RWPE1 (cell line): Measurements from ENCODE around the gene ACAP2.
"Not testable (repeated sequence)": the region's sequence is repeated elsewhere in the genome, so short reads cannot be mapped to it uniquely, and the experiment has no call there.

Source experiments
- CTCF ChIA-PET: fragments of 350-600 bp; sonication (Branson Sonifier 250); formaldehyde crosslinking; extraction: SDS; loops from one replicate; lab custom pipeline; 2021; lab: Yijun Ruan, JAX
- POLR2A ChIA-PET: fragments of 400-600 bp; formaldehyde crosslinking; extraction: SDS; loops from one replicate; lab custom pipeline; 2020; ENCODE audit warnings: antibody characterized with exemption; ENCODE audit not compliant: low non-redundant PET; lab: Yijun Ruan, JAX
- DNase-seq: peaks from one replicate; pipeline ENCODE4 v3.0.0; 2012; ENCODE audit warnings: low spot score
- H3K27ac ChIP-seq: fragments of 450-650 bp; 2 replicates; pipeline ENCODE4 v1.5.1; 2017
- TF ChIP-seq, protein P1 (sequence below): fragments of 450-650 bp; conservative IDR thresholded peaks from 2 replicates; pipeline ENCODE4 v1.5.1; 2017; ENCODE audit warnings: low read depth, mild to moderate bottlenecking

Gene ACAP2

DNA sequence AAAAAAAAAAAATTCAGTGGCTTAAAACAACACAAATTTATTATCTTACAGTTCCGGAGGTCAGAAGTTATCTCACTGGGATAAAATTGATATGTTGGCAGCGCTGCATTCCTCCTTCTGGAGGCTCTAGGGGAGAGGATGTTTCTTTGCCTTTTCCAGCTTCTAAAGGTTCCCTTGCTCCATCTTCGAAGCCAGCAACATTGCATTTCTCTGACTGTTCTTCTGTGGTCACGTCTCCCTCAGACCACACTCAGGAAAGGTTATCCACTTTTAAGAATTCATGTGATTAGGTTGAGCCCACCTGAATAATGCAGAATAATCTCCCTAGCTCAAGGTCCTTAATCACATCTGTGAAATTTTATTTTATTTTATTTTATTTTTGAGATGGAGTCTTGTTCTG lies 23.4 kb upstream of the ACAP2 start:
- ChIA-PET POLR2A (no interaction called here), CTCF (no interaction called here)
- TF ChIP-seq, protein P1, sequence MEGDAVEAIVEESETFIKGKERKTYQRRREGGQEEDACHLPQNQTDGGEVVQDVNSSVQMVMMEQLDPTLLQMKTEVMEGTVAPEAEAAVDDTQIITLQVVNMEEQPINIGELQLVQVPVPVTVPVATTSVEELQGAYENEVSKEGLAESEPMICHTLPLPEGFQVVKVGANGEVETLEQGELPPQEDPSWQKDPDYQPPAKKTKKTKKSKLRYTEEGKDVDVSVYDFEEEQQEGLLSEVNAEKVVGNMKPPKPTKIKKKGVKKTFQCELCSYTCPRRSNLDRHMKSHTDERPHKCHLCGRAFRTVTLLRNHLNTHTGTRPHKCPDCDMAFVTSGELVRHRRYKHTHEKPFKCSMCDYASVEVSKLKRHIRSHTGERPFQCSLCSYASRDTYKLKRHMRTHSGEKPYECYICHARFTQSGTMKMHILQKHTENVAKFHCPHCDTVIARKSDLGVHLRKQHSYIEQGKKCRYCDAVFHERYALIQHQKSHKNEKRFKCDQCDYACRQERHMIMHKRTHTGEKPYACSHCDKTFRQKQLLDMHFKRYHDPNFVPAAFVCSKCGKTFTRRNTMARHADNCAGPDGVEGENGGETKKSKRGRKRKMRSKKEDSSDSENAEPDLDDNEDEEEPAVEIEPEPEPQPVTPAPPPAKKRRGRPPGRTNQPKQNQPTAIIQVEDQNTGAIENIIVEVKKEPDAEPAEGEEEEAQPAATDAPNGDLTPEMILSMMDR: no peak
- no peak overlapping the region for H3K27ac ChIP-seq
- no peak for DNase-seq

DNA sequence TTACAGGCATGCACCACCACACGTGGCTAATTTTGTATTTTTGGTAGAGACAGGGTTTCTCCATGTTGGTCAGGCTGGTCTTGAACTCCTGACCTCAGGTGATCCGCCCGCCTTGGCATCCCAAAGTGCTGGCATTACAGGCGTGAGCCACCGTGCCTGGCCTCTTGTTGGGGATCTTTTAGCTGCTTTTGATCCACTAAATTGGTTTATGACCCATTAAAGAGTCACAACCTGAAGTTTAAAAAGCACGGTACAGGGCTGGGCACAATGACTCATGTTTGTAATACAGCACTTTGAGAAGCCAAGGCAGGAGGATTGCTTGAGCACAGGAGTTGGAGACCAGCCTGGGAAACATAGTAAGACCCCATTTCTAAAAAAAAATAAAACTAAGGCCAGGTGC lies 20.1 kb upstream of the ACAP2 start:
- H3K27ac ChIP-seq, POLR2A ChIA-PET, DNase-seq, CTCF ChIA-PET: not testable (repeated sequence)

DNA sequence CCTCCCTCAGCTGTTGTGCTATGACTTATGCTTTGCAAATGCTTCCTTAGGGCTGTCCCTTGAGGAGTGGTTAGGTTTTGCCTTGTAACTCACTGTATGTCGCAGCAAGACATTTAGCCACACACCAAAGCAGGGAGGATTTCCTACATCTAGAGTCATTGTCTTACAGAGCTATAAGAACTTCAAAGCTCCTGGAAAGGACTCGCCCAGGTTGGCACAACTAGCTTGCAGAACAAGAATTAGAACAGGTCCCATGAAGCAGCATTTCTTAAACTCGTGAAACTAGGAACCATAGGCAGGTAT lies 19.4 kb upstream of the ACAP2 start:
- ChIA-PET POLR2A (no interaction called here), CTCF (no interaction called here)
- no peak overlapping the region for H3K27ac ChIP-seq
- no peak for DNase-seq
- TF ChIP-seq, protein P1: no peak

DNA sequence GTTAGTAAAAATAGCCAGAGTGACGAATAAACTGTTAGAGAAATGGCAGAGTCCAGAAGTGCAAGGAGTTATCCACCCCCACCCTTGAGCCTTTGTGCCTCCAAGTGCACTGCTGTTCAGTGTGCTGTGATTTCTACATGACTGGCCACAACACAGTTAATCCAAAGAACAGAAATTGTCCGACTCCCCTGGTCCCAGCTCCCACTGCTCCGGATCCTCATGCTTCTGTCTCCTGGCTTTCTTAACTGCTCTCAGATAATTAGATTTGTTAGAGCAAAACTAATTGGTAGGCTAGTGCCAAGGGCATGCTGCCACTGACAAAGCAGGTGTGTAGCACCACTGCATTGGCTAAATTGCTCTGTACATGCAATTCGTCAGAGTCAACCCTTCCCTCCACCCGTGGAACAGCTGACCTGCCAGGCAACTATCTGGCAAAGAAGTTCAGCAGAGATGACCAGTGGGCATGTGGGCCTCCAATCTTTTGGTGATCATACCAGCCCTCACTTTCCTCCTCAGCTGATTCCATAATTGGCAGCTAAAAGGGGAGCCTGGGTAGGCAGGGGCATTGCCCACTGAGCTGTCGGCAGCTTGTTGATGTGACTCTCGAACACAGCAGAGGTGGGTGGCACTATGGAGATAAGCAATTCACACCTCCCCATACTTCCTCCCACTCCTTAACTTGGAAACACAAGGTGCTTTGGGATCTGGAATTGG lies 18.9 kb upstream of the ACAP2 start:
- ChIA-PET CTCF (no interaction called here), POLR2A (no interaction called here)
- TF ChIP-seq, protein P1: no peak
- no peak overlapping the region for H3K27ac ChIP-seq
- DNase-seq: no peak

DNA sequence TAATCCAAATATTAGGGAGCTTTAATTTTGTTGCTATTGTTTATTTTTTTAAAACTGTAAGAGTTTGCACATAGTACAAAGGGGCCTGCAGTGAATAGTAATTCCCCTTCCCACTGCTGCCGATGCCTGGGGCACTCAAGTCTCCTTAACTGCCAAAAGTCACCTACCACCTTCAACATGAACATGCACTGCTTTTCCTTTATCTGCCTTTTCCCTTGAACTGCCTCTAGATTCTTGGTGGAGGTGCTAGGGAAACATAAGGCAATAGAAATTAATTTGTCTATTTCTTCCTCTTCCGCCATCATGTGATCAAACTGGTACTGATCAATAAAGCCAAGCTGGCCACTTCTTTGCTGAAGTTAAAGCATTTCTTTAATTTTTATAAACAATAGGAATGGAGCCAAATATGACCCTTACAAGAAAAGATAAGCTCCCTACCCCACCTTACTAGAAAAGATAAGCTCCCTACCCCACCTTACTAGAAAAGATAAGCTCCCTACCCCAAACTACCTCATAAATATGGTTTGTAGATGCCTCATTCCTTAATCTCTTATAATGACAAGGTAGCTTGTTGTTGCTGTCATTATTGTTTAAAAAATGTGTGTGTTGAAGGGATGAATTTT lies 17.4 kb upstream of the ACAP2 start:
- H3K27ac ChIP-seq: no peak overlapping the region
- TF ChIP-seq, protein P1: no peak
- no peak for DNase-seq
- ChIA-PET CTCF (interaction anchor here (0.6 kb wide), 1 partner anchor 189 kb away, joined by 5 read pairs; the partner anchor contains the start of gene XXYLT1), POLR2A (no interaction called here)

DNA sequence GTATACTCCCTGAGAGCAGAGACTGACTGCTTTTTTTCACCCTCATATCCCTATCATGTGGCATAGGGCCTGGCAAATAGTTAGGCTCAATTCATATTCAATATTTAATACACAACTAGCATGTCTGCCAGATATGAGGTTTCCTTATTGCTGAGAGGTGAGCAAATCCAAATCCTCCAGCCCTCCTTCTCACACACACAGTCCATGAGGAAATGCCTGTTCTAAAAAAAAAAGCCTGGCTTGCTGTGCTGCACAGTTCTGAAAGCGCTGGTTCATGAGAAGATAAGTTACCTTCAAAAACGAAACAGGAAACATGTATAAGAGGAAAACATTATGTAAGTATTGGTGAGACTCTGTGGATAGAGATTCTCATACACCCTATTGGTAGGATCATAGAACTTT lies 15.5 kb upstream of the ACAP2 start:
- CTCF ChIA-PET: no interaction called here
- no peak for DNase-seq
- POLR2A ChIA-PET: no interaction called here
- no peak overlapping the region for H3K27ac ChIP-seq
- TF ChIP-seq, protein P1: no peak

DNA sequence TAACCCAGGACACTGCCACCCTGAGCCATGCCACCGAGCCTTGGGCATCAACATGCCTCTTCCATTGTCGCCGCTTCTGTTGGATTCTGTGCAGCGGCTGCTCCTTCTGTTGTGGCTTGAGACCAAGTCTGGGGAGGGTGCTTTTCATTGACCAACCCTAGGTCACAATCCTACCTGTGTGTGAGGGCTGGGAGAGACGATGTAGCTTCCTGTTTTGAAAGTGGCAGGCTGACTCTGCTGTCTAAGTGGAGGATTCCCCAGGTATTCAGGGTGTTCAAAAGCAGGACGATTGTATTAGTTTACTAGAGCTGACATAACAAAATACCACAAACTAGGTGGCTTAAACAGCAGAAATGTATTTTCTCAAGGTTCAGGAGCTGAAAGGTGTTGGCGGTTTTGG lies 13.0 kb upstream of the ACAP2 start:
- POLR2A ChIA-PET: no interaction called here
- TF ChIP-seq, protein P1: no peak
- H3K27ac ChIP-seq: no peak overlapping the region
- CTCF ChIA-PET: no interaction called here
- no peak for DNase-seq
